SK-N-SH (cell line): ENCODE data around the gene RAI1.

ENCODE experiments used
- EP300 ChIP-seq, 2 experiments: IDR thresholded peaks; 2 replicates each; pipeline versions ENCODE4 v1.4.0 to v1.6.1; 2012; ENCODE audit warnings: borderline replicate concordance in 1 of 2, low read depth in 1 of 2, low read length in 1 of 2
- FOXM1 ChIP-seq: IDR thresholded peaks from 2 replicates; pipeline ENCODE4 v1.4.0; 2012; ENCODE audit warnings: low read depth, mild to moderate bottlenecking
- JUND ChIP-seq: IDR thresholded peaks from 2 replicates; pipeline ENCODE4 v1.4.0; 2012
- NFIC ChIP-seq: IDR thresholded peaks from 2 replicates; pipeline ENCODE4 v1.4.0; 2012; ENCODE audit warnings: borderline replicate concordance
- POLR2AphosphoS5 ChIP-seq: IDR thresholded peaks from 2 replicates; pipeline ENCODE4 v1.6.1; 2012; ENCODE audit warnings: low read depth, low read length
- RAD21 ChIP-seq: IDR thresholded peaks from 2 replicates; pipeline ENCODE4 v1.6.1; 2012; ENCODE audit warnings: mild to moderate bottlenecking, low read length
- RFX5 ChIP-seq: IDR thresholded peaks from 2 replicates; pipeline ENCODE4 v1.6.1; 2012; ENCODE audit warnings: mild to moderate bottlenecking, improper control_type of control experiment, low read length
- TAF1 ChIP-seq: IDR thresholded peaks from 2 replicates; pipeline ENCODE4 v1.6.1; 2012; ENCODE audit warnings: low read depth, mild to moderate bottlenecking, low read length, moderate library complexity, borderline replicate concordance
- YY1 ChIP-seq: IDR thresholded peaks from 2 replicates; pipeline ENCODE4 v1.4.0; 2012; ENCODE audit warnings: low read depth, mild to moderate bottlenecking
- TF ChIP-seq, protein P1 (sequence below): fragments of 200-600 bp; sonication (generic); IDR thresholded peaks from 2 replicates; pipeline ENCODE4 v1.6.1; 2017; ENCODE audit warnings: antibody characterized with exemption, mild to moderate bottlenecking, moderate library complexity
- TF ChIP-seq, protein P2 (sequence below): IDR thresholded peaks from 2 replicates; pipeline ENCODE4 v1.4.0; 2012; ENCODE audit warnings: low read depth, borderline replicate concordance

DNA sequence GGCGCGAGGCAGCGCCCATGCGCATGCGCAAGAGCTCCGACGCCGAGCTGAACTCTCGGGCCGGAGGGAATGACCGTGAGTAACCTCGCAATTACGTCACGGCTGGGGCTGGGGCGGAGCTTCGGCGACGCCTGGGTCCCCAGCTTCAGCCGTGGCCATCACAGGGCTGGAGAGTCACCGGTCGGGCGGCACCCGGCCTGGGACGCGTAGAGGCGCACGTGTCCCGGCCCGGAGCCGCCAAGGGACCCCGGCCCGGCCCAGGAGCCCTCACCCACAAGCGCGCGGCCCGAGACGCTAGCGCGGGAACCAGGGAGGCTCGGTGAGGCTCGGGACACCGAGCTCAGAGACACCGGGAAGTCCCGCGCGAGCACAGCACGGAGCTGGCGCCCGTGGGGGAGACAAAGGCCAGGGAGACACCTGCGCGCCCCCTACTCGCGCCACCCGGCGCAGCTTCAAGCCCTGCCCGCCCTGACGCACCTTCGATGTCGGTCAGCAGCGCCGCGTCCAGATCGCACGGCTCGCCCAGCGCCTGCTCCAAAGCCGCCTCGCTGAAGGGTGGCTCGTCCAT lies 155.1 kb downstream of the RAI1 start:
- TF ChIP-seq EP300 (IDR thresholded peaks at IDR 0.05; ENCODE audit: borderline replicate concordance in 1 of 2, low read depth in 1 of 2, low read length in 1 of 2) (no peak; a peak in 1 of 4 replicates), POLR2AphosphoS5 (peak; percentile 89), TAF1 (peak; percentile 74), YY1 (no peak), NFIC (no peak; the same call in 1 of the 2 replicates), FOXM1 (no peak), RFX5 (peak; percentile 40; the same call in 1 of the 2 replicates), RAD21 (peak; percentile 11), JUND (no peak)
- TF ChIP-seq, protein P1, sequence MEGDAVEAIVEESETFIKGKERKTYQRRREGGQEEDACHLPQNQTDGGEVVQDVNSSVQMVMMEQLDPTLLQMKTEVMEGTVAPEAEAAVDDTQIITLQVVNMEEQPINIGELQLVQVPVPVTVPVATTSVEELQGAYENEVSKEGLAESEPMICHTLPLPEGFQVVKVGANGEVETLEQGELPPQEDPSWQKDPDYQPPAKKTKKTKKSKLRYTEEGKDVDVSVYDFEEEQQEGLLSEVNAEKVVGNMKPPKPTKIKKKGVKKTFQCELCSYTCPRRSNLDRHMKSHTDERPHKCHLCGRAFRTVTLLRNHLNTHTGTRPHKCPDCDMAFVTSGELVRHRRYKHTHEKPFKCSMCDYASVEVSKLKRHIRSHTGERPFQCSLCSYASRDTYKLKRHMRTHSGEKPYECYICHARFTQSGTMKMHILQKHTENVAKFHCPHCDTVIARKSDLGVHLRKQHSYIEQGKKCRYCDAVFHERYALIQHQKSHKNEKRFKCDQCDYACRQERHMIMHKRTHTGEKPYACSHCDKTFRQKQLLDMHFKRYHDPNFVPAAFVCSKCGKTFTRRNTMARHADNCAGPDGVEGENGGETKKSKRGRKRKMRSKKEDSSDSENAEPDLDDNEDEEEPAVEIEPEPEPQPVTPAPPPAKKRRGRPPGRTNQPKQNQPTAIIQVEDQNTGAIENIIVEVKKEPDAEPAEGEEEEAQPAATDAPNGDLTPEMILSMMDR = no peak
- TF ChIP-seq, protein P2, sequence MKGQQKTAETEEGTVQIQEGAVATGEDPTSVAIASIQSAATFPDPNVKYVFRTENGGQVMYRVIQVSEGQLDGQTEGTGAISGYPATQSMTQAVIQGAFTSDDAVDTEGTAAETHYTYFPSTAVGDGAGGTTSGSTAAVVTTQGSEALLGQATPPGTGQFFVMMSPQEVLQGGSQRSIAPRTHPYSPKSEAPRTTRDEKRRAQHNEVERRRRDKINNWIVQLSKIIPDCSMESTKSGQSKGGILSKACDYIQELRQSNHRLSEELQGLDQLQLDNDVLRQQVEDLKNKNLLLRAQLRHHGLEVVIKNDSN = no peak
